Ramos (cell line): ENCODE measurements around the gene AKAP10.
"Not testable (repeated sequence)": the region's sequence is repeated elsewhere in the genome, so short reads cannot be mapped to it uniquely, and the experiment has no call there.

Experiments
- in situ Hi-C: fragments of 300-500 bp; cut with MboI; formaldehyde crosslinking; loops from one replicate; pipeline ENCODE4 v1.14.3; 2022; ENCODE audit warnings: low sequenced_read_pairs; ENCODE audit not compliant: unreplicated experiment

The AKAP10 gene

DNA sequence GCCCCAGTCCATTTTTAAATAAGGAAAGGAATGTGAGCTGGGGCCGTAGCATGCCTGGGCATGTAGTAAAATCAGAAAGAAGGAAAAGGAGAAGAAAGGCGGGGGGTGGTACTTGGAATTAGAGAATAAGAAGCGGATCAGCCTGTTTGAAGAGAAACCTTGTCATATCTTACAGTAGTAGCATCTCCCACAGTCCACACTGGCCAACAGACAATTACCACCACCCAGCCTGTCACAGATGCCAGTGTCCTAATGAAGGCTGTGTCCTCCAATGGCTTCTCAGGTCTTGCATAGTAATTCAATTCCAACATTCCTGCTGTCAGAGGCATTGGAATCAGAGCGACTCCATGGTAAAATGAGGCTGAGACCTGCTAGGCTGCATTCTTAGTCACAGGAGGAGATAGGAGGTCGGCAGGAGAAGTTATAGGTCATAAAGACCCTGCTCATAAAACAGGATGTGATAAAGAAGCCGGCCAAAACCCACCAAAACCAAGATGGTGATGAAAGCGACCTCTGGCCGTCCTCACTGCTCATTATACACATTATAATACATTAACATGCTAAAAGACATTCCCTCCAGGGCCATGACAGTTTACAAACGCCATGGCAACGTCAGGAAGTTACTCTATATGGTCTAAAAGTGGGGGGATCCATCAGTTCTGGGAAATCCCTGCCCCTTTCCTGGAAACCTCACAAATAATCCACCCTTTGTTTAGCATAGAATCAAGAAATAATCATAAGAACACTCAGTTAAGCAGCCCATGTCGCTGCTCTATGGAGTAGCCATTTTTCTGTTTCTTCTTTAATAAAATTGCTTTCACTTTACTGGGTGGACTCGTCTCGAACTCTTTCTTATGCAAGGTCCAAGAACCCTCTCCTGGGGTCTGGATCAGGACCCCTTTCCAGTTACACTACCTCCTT is 9.6 kb upstream of the AKAP10 start:
- in situ Hi-C loops = loop anchor here (25.0 kb wide), 1 partner anchor 325 kb away; no protein-coding TSS in a partner anchor

DNA sequence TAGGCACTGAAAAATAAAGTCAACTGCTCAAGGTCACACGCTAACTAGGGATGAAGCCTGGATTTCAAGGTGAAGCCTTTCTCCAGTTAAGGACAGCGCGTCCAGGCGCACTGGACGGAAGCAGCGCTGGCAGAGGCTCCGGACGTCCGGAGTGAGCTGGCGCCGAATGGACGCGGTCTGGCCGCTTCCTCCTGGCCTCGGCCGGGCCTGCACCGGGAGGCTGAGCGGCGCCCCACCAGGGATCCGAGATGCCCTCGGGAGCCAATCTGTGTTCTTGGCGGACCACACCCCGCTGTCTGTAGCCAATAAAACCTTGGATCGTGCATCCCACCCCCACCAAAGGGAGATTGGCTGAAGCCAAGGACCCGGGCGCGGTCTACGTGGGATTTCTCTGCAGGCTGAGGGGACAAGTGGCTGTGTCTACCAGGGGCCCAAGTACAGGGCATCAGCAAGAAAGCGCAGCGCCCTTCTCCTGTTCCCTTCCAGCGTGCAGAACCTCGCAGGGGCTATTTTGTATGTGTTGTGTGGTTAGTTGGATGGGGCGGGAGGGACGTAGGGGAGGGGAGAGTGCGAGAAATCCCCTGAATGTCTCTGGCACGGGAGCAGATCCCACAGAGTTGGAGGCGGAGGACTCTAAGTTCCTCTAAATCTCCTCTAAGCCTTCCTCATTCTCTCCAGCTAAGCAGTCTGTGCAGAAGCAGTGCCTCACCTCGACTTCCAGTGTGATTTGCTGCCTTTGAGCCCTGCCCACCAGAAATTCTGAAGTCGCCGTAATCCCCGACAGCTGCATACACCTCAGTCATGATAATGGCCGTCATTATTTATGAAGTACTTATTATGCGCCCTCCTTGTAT is 2.5 kb upstream of the AKAP10 start:
- in situ Hi-C loops = loop anchor here (25.0 kb wide), 1 partner anchor 332 kb away; no protein-coding TSS in a partner anchor

DNA sequence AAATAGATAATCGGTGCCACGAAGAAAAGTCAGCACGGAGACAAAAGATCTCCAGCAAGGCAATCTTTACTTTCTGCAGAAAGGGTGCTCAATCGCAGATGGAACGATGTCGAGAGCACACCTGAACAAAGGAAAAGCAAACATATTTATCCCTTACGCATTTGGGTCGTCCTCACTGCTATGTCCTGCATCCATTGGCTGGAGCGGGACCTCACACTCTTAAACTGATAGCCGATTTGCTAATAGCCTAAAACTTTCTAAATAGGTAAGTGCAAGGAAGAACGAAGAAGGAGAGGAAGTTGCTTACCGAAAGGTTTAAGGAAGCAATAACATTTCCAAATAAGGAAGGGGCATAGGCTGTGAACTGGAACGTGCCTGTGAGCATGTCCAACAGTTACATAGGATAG is 1.2 kb upstream of the AKAP10 start:
- in situ Hi-C loops = loop anchor here (25.0 kb wide), 1 partner anchor 333 kb away; no protein-coding TSS in a partner anchor

DNA sequence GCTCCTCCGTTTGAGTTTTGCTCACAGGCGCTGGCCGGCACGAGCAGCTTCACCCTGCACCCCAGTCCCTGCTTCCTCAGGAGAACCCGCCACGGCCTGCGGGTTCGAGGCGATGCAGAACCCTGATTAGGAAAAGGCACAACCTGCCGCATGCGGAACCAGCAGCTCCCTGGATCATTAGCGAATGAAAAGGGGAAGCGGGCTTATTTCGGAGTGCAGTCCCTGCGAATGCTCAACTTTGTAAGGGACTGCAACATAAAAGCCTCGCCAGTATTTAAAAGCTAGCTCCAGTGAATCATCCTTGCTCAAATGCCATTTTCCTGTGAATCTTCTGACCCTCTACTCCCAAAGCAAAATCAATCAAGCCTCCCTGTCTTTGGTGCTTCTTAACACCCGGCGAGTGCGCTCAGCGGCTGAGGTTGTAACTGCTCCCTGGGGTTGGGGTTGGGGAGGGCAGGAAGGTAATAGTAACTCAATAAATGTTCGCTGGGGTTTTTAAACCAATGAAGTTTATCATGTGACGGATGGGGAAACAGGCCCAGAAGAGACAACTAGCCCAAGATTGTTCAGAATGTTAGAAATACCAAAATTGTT is 678 bp upstream of the AKAP10 start:
- in situ Hi-C loops = loop anchor here (25.0 kb wide), 1 partner anchor 334 kb away; no protein-coding TSS in a partner anchor

DNA sequence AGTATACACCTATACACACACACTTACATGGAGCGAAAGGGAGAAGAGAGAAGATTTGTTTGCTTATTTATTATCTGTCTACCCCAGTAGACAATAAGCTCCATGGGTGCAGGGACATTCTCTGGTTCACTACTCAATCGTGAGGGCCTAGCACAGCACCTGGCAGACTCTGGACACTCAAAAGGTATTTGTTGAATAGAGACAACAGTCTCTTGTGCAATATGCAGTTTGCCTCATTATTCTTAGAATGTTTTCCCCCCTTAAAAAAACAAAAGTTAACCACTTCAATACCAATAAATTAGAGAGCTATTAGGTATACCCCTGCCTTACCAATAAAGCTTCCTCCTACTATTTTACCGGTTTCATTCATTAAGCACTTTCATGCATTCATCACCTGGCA is 2.0 kb downstream of the AKAP10 start:
- in situ Hi-C loops = loop anchor here (25.0 kb wide), 1 partner anchor 337 kb away; no protein-coding TSS in a partner anchor

DNA sequence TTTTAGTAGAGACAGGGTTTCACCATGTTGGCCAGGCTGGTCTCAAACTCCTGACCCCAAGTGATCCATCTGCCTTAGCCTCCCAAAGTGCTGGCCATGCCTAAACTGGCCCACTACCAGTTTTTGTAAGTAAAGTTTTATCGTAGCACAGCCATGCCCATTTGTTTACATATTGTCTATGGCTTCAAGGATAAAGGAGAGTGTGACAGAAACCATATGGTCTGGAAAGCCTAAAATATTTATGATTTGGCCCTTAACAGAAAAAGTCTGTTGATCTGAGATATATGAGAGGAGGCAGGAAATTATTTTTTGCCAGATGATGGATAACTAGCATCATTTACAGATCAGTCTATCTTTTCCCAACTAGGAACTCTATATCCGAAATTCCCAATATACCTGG is 4.5 kb downstream of the AKAP10 start:
- in situ Hi-C loops = no loop called here

DNA sequence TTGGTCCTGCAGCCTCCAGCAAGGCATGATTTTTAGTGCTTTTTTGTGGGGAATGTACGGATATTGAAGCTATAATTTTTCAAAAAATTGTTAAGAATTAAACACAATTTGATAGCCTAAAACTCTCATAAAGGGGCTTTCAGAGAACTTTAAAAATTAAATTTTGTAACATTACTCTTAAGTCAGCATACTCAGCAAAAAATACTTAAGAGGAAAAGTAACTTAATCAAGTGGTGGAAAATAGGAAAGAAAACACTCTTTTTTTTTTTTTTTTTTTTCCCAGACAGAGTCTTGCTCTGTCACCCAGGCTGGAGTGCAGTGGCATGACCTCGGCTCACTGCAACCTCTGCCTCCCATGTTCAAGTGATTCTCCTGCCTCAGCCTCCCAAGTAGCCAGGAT is 14.7 kb downstream of the AKAP10 start:
- in situ Hi-C loops = not testable (repeated sequence)

DNA sequence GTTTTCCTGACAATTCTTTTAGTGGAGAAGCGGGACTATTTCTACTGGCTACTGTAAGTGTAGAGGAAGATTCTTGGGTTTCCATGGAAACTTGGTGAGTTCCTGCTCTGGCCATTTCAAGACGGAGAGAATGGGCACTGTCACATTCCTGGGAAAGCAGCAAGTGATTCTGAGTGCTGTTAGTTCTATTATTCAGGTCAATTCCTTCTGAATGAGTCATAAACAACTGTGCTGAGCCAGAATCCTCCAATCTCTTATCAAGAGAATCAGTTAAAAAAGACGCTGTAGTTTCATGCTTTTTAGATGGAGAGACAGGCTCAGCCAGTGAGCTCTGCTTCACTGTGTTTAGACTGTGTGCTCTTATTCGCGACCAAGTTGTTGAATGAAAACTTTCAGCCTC is 19.6 kb downstream of the AKAP10 start:
- in situ Hi-C loops = no loop called here

DNA sequence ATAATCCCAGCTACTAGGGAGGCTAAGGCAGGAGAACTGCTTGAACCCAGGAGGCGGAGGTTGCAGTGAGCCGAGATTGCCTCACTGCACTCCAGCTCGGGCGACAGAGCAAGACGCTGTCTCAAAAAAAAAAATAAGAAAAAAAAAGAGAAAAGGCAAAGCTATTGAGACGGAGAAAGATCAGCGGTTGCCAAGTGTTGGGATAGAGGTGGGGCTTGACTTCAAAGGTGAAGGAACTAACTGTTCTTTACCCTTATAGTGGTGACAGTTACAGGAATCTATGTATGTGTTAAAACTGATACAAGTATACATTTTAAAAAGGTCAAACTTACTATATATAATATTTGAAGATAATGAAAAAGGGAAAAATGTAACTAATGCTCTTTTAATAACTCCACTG is 22.5 kb downstream of the AKAP10 start:
- in situ Hi-C loops = no loop called here

DNA sequence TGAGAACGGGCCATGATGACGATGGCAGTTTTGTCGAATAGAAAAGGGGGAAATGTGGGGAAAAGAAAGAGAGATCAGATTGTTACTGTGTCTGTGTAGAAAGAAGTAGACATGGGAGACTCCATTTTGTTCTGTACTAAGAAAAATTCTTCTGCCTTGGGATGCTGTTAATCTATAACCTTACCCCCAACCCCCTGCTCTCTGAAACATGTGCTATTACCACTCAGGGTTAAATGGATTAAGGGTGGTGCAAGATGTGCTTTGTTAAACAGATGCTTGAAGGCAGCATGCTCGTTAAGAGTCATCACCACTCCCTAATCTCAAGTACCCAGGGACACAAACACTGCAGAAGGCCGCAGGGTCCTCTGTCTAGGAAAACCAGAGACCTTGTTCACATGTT is 26.2 kb downstream of the AKAP10 start:
- in situ Hi-C loops = not testable (repeated sequence)

DNA sequence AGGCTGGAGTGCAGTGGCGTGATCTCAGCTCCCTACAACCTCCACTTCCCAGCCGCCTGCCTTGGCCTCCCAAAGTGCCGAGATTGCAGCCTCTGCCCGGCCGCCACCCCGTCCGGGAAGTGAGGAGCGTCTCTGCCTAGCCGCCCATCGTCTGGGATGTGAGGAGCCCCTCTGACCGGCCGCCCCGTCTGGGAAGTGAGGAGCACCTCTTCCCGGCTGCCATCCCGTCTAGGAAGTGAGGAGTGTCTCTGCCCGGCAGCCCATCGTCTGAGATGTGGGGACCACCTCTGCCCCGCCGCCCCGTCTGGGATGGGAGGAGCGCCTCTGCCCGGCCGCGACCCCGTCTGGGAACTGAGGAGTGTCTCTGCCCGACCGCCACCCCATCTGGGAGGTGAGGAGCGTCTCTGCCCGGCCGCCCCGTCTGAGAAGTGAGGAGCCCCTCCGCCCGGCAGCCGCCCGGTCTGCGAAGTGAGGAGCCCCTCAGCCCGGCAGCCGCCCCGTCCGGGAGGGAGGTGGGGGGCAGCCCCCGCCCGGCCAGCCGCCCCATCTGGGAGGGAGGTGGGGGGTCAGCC is 26.9 kb downstream of the AKAP10 start:
- in situ Hi-C loops = not testable (repeated sequence)

DNA sequence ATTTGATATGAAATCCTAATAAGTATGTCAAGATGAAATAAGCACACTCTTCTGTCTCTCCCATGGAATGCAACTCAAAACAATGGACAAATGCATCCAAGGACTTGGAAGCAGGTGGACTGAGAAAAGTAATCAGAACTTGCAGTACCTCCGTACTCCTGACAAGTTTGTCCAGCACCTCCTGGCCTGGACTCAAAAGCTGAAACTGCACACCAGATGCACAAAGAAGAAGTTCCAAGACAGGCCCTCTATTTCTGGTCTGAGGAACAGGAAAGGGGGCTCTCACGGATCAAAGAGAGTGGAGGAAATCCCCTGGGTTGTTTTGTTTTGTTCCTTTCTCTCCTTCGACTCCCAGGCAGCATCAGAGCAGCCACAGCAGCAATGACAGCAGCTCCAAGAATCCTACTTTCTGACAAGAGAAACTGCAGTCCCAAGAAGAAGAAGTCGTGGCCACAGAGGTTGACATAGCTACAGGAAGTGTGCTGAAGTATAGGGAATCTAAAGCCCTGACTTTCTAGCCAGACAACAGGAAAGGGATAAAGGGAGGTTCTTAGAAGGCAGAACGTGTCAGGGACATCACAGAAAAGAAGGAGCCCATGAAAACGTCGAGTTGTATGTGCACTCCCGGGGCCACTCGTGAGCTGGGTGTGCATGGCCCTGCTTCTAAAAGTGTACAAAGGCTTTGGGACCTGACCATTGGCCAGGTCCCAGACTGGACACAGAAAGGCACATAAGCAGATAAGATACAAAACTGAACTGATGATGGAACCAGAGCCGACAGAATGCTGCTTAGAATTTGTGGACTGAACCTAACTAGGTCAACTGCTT is 29.3 kb downstream of the AKAP10 start:
- in situ Hi-C loops = no loop called here

DNA sequence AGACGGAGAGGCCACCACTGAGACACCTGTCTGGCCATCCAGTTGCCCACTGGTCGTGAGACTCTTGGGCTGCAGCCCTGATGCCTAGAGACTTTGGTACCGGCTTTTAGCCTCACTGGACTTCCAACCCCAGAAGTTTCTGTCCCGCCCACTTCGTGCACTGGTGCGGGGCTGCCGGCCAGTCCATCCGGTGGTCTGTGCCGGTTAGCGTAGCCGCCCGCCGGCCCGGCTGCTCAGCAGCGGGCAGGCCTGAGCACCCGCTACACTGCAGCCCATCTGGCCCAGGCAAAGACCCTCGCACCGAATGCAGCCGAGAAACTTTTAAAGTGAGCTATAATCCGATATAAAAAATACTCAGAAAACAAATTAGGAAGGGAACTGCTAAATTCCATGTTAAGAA is 30.7 kb downstream of the AKAP10 start:
- in situ Hi-C loops = no loop called here

DNA sequence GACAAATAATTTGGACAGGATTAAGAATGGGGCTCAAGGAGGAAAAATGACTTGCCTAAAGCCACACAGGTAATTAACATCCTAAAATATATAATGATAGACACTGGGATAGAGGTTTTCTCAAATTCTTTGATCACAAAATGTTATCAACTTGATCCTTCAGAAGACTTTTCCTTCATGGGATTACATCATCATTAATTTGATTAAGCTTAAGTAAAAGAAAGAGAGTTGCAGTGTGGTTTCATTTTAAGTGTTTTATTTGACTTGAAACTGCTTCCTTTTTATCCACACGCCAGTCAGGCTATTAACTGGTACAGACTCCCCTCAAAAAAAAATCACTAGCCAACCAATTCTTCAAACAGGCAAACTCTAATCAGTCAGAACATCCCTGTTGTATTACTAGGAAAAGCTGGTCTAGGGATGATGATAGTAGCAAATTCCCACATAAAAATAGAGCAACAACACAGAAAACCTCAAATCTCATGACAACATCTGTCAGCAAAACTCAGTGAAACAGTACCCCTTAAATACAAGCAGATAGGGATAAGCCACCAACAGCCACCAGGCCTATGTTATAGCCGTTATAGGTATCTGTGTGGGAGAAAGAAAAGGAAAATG is 32.5 kb downstream of the AKAP10 start:
- in situ Hi-C loops = no loop called here

DNA sequence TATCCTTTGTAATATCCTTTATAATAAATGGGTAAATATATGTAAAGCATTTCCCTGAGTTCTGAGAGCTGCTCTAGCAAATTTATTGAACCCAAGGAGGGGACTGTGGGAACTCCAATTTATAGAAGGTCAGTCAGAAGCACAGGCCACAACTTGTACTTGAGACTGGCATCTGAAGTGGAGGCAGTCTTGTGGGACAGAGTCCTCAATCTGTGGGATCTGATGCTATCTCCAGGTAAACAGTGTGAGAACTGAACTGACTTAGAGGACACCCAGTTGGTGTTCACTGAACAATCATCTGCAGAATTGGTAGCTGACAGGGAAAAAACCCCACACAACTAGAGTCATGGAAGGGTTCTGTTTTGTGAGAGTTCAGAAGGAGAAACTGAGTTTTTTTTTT is 34.0 kb downstream of the AKAP10 start:
- in situ Hi-C loops = no loop called here

DNA sequence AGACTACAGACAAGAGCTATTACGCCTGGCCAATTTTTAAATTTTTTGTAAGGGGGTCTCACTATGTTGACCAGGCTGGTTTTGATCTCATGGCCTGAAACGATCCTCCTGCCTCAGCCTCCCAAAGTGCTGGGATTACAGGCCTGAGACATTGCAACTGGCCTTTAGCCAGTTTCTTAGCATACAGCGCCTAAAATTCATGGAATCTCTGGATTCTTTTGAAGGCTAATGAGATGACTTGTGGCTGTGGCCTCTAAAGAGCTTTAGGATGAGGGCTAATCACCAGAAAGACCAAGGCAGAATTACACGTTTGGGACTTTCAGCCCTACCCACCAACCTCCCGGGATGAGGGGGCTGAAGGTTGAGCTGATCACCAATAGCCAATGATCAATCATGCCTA is 34.6 kb downstream of the AKAP10 start:
- in situ Hi-C loops = no loop called here

DNA sequence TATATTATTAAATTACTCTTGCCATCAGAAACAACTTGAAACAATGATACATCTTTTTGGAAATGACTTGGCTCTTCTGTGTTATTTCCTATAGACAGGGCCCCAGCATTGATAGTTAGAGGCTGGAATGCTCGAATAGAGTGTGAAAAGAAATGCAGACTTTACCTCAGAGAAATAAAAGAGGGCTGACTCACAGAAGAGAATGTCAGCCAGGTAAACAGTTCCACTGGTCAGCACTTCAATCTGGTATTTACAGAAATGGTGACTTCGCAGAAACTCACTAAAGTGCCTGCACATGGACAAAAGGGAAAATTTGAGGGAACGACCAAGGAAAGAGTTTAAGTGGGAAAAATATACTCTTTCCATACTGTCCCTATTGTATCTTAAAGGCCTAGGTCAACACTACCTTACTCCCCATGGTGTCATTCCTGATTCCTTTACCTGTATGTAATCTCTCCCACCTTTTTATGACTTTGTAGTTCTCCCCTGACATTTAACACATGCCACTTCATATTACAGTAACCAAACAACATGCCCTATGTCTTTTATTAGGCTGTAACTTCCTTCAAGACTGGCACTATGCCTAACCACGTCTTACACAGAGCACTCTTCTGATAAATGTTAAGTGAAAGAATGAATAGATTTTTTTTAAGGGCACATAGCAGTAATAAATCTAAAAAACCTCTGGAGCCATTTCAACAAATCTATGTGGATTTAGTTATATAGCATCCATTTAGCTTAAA is 36.7 kb downstream of the AKAP10 start:
- in situ Hi-C loops = no loop called here

DNA sequence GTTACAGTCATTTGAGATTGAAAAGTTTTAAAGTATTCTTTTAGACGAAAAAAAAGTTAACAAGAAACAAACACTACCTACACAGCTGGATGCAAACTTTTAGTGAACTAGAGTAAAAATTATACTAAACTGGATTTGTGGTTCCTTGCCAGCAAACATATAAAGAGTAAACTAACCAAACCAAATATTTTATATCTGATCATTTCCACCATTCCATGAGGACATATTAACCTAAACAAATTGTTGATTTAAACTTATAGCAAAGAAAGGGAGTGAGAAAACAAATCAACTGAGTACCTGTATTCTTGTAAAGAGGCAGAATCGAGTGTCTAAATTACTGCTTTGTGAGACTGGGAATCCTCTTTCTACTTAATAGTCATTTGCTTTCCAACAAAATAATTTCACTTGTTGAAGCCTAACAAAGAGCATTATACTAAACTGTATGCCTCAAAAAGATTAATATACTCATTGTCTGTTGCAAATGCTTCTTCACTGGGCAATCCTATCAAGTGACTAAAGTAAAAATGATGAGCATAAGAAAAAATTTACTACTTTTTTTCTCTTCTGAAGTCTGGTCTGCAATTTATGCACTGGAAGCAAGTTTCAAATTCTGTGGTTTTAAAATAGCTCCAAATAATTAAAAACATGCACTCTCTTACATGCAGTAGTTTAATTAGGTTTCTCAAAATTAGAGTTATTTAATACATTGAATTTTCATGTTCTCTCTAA is 37.5 kb downstream of the AKAP10 start:
- in situ Hi-C loops = no loop called here
